K562 (cell line): Measurements from ENCODE around the gene FOSL2. TPM values are rescaled to one million over a fixed set of nuclear protein-coding genes. Genes with fewer than 3 reads are reported as not detected.

ENCODE experiments used
- CREM ChIP-seq: IDR thresholded peaks from 2 replicates; pipeline ENCODE4 v1.6.1; 2014; ENCODE audit warnings: antibody characterized with exemption, low read depth
- KDM4B ChIP-seq, 2 experiments: fragments of 450-650 bp in 1 of 2; sonication (generic) in 1 of 2; IDR thresholded peaks; 2 replicates each; pipeline ENCODE4 v1.6.1; 2016 to 2017; ENCODE audit warnings: borderline replicate concordance in 2 of 2, antibody characterized with exemption in 1 of 2, low read depth in 1 of 2, mild to moderate bottlenecking in 1 of 2
- MGA ChIP-seq: fragments of 450-650 bp; IDR thresholded peaks from 2 replicates; pipeline ENCODE4 v1.6.1; 2016; ENCODE audit warnings: mild to moderate bottlenecking, moderate library complexity
- RAD21 ChIP-seq, 2 experiments: fragments of 250-450 bp in 1 of 2; fragments of 450-650 bp in 1 of 2; sonication (Bioruptor Pico) in 1 of 2; formaldehyde crosslinking in 1 of 2; IDR thresholded peaks in 1 of 2; conservative IDR thresholded peaks in 1 of 2; 2 replicates each; pipeline versions ENCODE4 v1.4.0 to v1.8.0; 2020 to 2022; ENCODE audit warnings: mild to moderate bottlenecking in 2 of 2, moderate library complexity in 1 of 2
- SMC3 ChIP-seq: conservative IDR thresholded peaks from 2 replicates; pipeline ENCODE4 v1.6.1; 2011; ENCODE audit warnings: low read depth, low read length, improper control_type of control experiment; ENCODE audit not compliant: insufficient read depth
- ZNF175 ChIP-seq: fragments of 200-800 bp; sonication (Bioruptor generic); IDR thresholded peaks from 2 replicates; pipeline ENCODE4 v1.6.1; 2016; ENCODE audit warnings: low read depth, mild to moderate bottlenecking, missing genetic modification characterization, missing compliant biosample characterization
- polyA plus RNA-seq, 8 experiments: library from polyadenylated mRNA; depleted of rRNA in 4 of 8; stranded (reverse) in 5 of 8; unstranded in 3 of 8; fragments of >200 nt; fragmentation: Nextera tagmentation in 2 of 8; fragmentation: Illumina TruSeq in 1 of 8; extraction: Ambion mirVana in 2 of 8; extraction: Trizol in 1 of 8; gene quantifications; 2 replicates each; pipeline versions ENCODE4 v1.2.1 to v1.2.3, GENCODE V29; 2011 to 2014; ENCODE audit warnings: inconsistent platforms in 1 of 8, missing spikeins in 1 of 8
- total RNA-seq, 7 experiments: library from RNA; depleted of rRNA in 6 of 7; stranded (reverse); fragments of >200 nt in 6 of 7; fragmentation: Illumina TruSeq in 2 of 7; extraction: Trizol in 2 of 7; gene quantifications; 2 replicates each; pipeline versions ENCODE4 v1.2.1 to v1.2.3, GENCODE V29; 2011 to 2021; ENCODE audit warnings: low replicate concordance in 1 of 7
- TF ChIP-seq, protein P1 (sequence below), 2 experiments: fragments of 250-450 bp in 1 of 2; fragments of 450-650 bp in 1 of 2; sonication (Bioruptor Pico) in 1 of 2; IDR thresholded peaks; 2 replicates each; pipeline versions ENCODE4 v1.6.1 to v1.8.0; 2016 to 2021; ENCODE audit warnings: mild to moderate bottlenecking in 2 of 2, moderate library complexity in 2 of 2, missing compliant biosample characterization in 1 of 2, missing genetic modification characterization in 1 of 2
- TF ChIP-seq, protein P2 (sequence below), 2 experiments: fragments of 450-650 bp; conservative IDR thresholded peaks; 2 replicates each; pipeline ENCODE4 v1.6.1; 2017; ENCODE audit warnings: mild to moderate bottlenecking in 2 of 2, moderate library complexity in 2 of 2
- TF ChIP-seq, protein P3 (sequence below): fragments of 250-450 bp; sonication (Bioruptor Pico); IDR thresholded peaks from 2 replicates; pipeline ENCODE4 v1.8.0; 2021; ENCODE audit warnings: moderate library complexity, mild to moderate bottlenecking, inconsistent platforms

FOSL2 gene
- total and polyA plus RNA-seq, 9 of the 15 experiments (the other 6 are each of a cell fraction or from before 2014, with no cell fraction given), result 0.04 to 2.9 (median 0.80) TPM

DNA sequence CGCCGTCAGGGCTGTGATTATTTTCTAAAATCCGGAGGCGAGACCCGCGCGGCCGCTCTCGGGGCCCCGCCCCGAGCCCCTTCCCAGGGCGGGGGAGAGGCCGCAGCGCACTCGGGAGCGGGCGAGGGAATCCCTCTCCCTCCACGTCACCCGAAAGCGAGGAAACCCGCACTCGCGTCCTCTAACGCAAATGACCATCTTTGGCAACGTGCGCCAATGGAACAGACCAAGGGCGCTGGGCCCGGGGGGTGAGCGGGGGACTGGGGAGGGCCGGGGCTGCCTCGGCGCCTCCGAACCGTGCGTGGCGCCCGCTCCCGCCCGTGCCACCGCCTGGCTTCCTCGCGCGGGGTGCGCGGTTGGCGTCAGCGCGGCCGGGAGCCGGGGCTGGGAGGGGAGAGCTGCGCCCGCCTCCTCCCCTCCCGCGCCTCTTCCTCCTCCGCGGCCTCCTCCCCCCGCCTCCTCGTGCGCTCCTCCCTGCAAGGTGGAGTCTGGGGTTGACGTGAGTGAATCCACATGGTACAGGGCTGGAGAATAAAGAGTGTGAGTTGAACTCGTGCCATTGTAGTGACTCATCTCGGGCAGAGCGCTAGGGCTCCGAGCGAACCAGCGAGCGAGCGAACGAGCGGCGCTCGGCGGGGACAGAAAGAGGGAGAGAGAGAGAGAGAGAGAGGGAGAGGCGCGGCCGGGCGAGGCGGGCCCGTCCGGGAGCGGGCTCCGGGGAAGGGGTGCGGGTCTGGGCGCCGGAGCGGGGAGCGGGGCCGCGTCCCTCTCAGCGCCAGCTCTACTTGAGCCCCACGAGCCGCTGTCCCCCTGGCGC lies at the start of gene FOSL2 (continued):
- TF ChIP-seq, protein P1, sequence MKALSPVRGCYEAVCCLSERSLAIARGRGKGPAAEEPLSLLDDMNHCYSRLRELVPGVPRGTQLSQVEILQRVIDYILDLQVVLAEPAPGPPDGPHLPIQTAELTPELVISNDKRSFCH (CRISPR knock-in tag; IDR thresholded peaks at IDR 0.05), result no peak
- TF ChIP-seq, protein P1 (tag; IDR thresholded peaks at IDR 0.05), result no peak
- peak; percentile 77 for TF ChIP-seq MGA
- TF ChIP-seq ZNF175 (CRISPR knock-in tag), result no peak
- TF ChIP-seq, protein P2, sequence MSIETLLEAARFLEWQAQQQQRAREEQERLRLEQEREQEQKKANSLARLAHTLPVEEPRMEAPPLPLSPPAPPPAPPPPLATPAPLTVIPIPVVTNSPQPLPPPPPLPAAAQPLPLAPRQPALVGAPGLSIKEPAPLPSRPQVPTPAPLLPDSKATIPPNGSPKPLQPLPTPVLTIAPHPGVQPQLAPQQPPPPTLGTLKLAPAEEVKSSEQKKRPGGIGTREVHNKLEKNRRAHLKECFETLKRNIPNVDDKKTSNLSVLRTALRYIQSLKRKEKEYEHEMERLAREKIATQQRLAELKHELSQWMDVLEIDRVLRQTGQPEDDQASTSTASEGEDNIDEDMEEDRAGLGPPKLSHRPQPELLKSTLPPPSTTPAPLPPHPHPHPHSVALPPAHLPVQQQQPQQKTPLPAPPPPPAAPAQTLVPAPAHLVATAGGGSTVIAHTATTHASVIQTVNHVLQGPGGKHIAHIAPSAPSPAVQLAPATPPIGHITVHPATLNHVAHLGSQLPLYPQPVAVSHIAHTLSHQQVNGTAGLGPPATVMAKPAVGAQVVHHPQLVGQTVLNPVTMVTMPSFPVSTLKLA (conservative IDR thresholded peaks at IDR 0.05), result peak; percentile 89 to 95
- peak; percentile 81 for TF ChIP-seq CREM
- TF ChIP-seq, protein P3, sequence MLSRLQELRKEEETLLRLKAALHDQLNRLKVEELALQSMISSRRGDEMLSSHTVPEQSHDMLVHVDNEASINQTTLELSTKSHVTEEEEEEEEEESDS (CRISPR knock-in tag), result no peak
- 0 out of 4 replicates have a peak, but pooled peaks of 1 of the 2 experiments have one; percentile 67 for TF ChIP-seq KDM4B (IDR thresholded peaks at IDR 0.05; ENCODE audit: borderline replicate concordance in 2 of 2, low read depth in 1 of 2)
- TF ChIP-seq SMC3, result no peak
- TF ChIP-seq RAD21 (CRISPR knock-in tag; conservative IDR thresholded peaks at IDR 0.05 in 1 of 2, IDR thresholded peaks at IDR 0.05 in 1 of 2), result peak; percentile 4 to 35; a peak in 2 of 4 replicates
